ENCODE data around the gene AGPAT4.

The AGPAT4 gene

GRCh38 chr6:161254464-161255253 lies 19.2 kb downstream of the AGPAT4 start:
- DNase-seq (ENCODE audit: low read depth in 2 of 2) = no peak

GRCh38 chr6:161254126-161254463 lies 19.8 kb downstream of the AGPAT4 start:
- DNase-seq (ENCODE audit: low read depth in 2 of 2) = no peak

GRCh38 chr6:161251345-161251744 lies 22.5 kb downstream of the AGPAT4 start:
- no peak for DNase-seq (ENCODE audit: low read depth in 2 of 2)

GRCh38 chr6:161249327-161249726 lies 24.5 kb downstream of the AGPAT4 start:
- no peak for DNase-seq (ENCODE audit: low read depth in 2 of 2)

GRCh38 chr6:161246725-161247124 lies 27.1 kb downstream of the AGPAT4 start:
- DNase-seq (ENCODE audit: low read depth in 2 of 2) = no peak

- DNase-seq (ENCODE audit: low read depth in 2 of 2) = no peak
These were observed 28.5 kb downstream of the AGPAT4 start for GRCh38 chr6:161245363-161245762.

GRCh38 chr6:161244725-161245124 lies 29.1 kb downstream of the AGPAT4 start:
- no peak for DNase-seq (ENCODE audit: low read depth in 2 of 2)

- DNase-seq (ENCODE audit: low read depth in 2 of 2) = no peak
These were observed 30.8 kb downstream of the AGPAT4 start for GRCh38 chr6:161242779-161243693.

- DNase-seq (ENCODE audit: low read depth in 2 of 2) = no peak
These were observed 31.7 kb downstream of the AGPAT4 start for GRCh38 chr6:161242113-161242512.

- no peak for DNase-seq (ENCODE audit: low read depth in 2 of 2)
These were observed 34.9 kb downstream of the AGPAT4 start for GRCh38 chr6:161239001-161239400.

GRCh38 chr6:161238500-161238899 lies 35.4 kb downstream of the AGPAT4 start:
- no peak for DNase-seq (ENCODE audit: low read depth in 2 of 2)

GRCh38 chr6:161238081-161238480 lies 35.8 kb downstream of the AGPAT4 start:
- no peak for DNase-seq (ENCODE audit: low read depth in 2 of 2)

- no peak for DNase-seq (ENCODE audit: low read depth in 2 of 2)
These were observed 36.7 kb downstream of the AGPAT4 start for GRCh38 chr6:161237176-161237575.

GRCh38 chr6:161235776-161236633 lies 37.9 kb downstream of the AGPAT4 start:
- DNase-seq (ENCODE audit: low read depth in 2 of 2) = no peak

- DNase-seq (ENCODE audit: low read depth in 2 of 2) = no peak
These were observed 39.7 kb downstream of the AGPAT4 start for GRCh38 chr6:161233986-161234661.

GRCh38 chr6:161232467-161232866 lies 41.4 kb downstream of the AGPAT4 start:
- DNase-seq (ENCODE audit: low read depth in 2 of 2) = no peak

- no peak for DNase-seq (ENCODE audit: low read depth in 2 of 2)
These were observed 41.9 kb downstream of the AGPAT4 start for GRCh38 chr6:161232010-161232409.

- DNase-seq (ENCODE audit: low read depth in 2 of 2) = no peak
These were observed 43.5 kb downstream of the AGPAT4 start for GRCh38 chr6:161230339-161230738.

- DNase-seq (ENCODE audit: low read depth in 2 of 2) = no peak
These were observed 44.8 kb downstream of the AGPAT4 start for GRCh38 chr6:161228921-161229591.

- DNase-seq (ENCODE audit: low read depth in 2 of 2) = no peak
These were observed 45.8 kb downstream of the AGPAT4 start for GRCh38 chr6:161228096-161228495.
